ENCODE results near the gene CCL20. TPM values are rescaled to one million over a fixed set of nuclear protein-coding genes. Genes with fewer than 3 reads are reported as not detected.

The CCL20 gene
- total RNA-seq, 2 donors from 2014 or later, result not detected

GRCh38 chr2:227767830-227768229, 45.8 kb upstream of the CCL20 start:
- no peak for DNase-seq
- Mint-ChIP-seq H3K27ac (no peak overlapping the region), H3K9me3 (no peaks in the 10 kb centered on the region), H3K36me3 (ENCODE audit: low read depth) (no peaks in the 10 kb centered on the region), H3K4me1 (peaks cover 10% of the 10 kb centered on the region), H3K4me3 (no peak overlapping the region), H3K27me3 (ENCODE audit: insufficient read depth) (no peaks in the 10 kb centered on the region)
- Histone ChIP-seq H3K9ac (ENCODE audit: extremely low read depth, low read length, poor library complexity, severe bottlenecking) (no peak overlapping the region), H3K4me1 (ENCODE audit: control insufficient read depth, insufficient read depth, low read length) (no peaks in the 10 kb centered on the region), H3K27me3 (ENCODE audit: control insufficient read depth, insufficient read depth, low read length, poor library complexity, severe bottlenecking) (no peaks in the 10 kb centered on the region), H3K9me3 (ENCODE audit: control insufficient read depth, low read length) (no peaks in the 10 kb centered on the region), H3K27ac (ENCODE audit: low read depth, low read length) (no peak overlapping the region), H3K4me3 (ENCODE audit: low read length) (no peak overlapping the region), H3K36me3 (ENCODE audit: control insufficient read depth, insufficient read depth, low read length) (no peaks in the 10 kb centered on the region)
- WGBS, 2 experiments (ENCODE audit: insufficient coverage in 1 of 2, insufficient read length in 1 of 2), result 93 to 94% methylated on average over 15 to 22 of the region's 22 CpGs
- no peak for TF ChIP-seq CTCF (conservative IDR thresholded peaks at IDR 0.05)

GRCh38 chr2:227772197-227772661, 41.4 kb upstream of the CCL20 start:
- DNase-seq, result peak; percentile 59
- Mint-ChIP-seq H3K9me3 (no peaks in the 10 kb centered on the region), H3K36me3 (ENCODE audit: low read depth) (no peaks in the 10 kb centered on the region), H3K27me3 (ENCODE audit: insufficient read depth) (no peaks in the 10 kb centered on the region), H3K4me3 (no peak overlapping the region), H3K4me1 (peaks cover 19% of the 10 kb centered on the region), H3K27ac (peak overlapping the region; percentile 5)
- no peaks in the 10 kb centered on the region for H3K4me1 ChIP-seq (ENCODE audit: control insufficient read depth, insufficient read depth, low read length)
- H3K9me3 ChIP-seq (ENCODE audit: control insufficient read depth, low read length), result no peaks in the 10 kb centered on the region
- TF ChIP-seq CTCF (conservative IDR thresholded peaks at IDR 0.05), result no peak
- H3K4me3 ChIP-seq (ENCODE audit: low read length), result no peak overlapping the region
- H3K36me3 ChIP-seq (ENCODE audit: control insufficient read depth, insufficient read depth, low read length), result no peaks in the 10 kb centered on the region
- H3K9ac ChIP-seq (ENCODE audit: extremely low read depth, low read length, poor library complexity, severe bottlenecking), result no peak overlapping the region
- H3K27ac ChIP-seq (ENCODE audit: low read depth, low read length), result no peak overlapping the region
- WGBS, 2 experiments (ENCODE audit: insufficient coverage in 1 of 2, insufficient read length in 1 of 2), result 78% methylated on average over 1 to 5 of the region's 5 CpGs
- H3K27me3 ChIP-seq (ENCODE audit: control insufficient read depth, insufficient read depth, low read length, poor library complexity, severe bottlenecking), result no peaks in the 10 kb centered on the region

- Mint-ChIP-seq H3K27ac (no peak overlapping the region), H3K4me3 (no peak overlapping the region), H3K36me3 (ENCODE audit: low read depth) (no peaks in the 10 kb centered on the region), H3K9me3 (no peaks in the 10 kb centered on the region), H3K27me3 (ENCODE audit: insufficient read depth) (no peaks in the 10 kb centered on the region), H3K4me1 (peaks cover 19% of the 10 kb centered on the region)
- DNase-seq, result no peak
- Histone ChIP-seq H3K27ac (ENCODE audit: low read depth, low read length) (no peak overlapping the region), H3K4me1 (ENCODE audit: control insufficient read depth, insufficient read depth, low read length) (no peaks in the 10 kb centered on the region), H3K27me3 (ENCODE audit: control insufficient read depth, insufficient read depth, low read length, poor library complexity, severe bottlenecking) (no peaks in the 10 kb centered on the region), H3K4me3 (ENCODE audit: low read length) (no peak overlapping the region), H3K9ac (ENCODE audit: extremely low read depth, low read length, poor library complexity, severe bottlenecking) (no peak overlapping the region), H3K36me3 (ENCODE audit: control insufficient read depth, insufficient read depth, low read length) (no peaks in the 10 kb centered on the region), H3K9me3 (ENCODE audit: control insufficient read depth, low read length) (no peaks in the 10 kb centered on the region)
- TF ChIP-seq CTCF (conservative IDR thresholded peaks at IDR 0.05), result no peak
- 80 to 81% methylated on average over 1 to 2 of the region's 2 CpGs for WGBS, 2 experiments (ENCODE audit: insufficient coverage in 1 of 2, insufficient read length in 1 of 2)
Observed at GRCh38 chr2:227772932-227773331, 40.7 kb upstream of the CCL20 start.

Measured in endodermal cell (in vitro differentiated cells).